ENCODE measurements around the gene PBRM1. TPM values are rescaled to one million over a fixed set of nuclear protein-coding genes. Genes with fewer than 3 reads are reported as not detected.

PBRM1 gene
- total RNA-seq, result 10 to 100 TPM; 47.6 to 48.1 TPM
- 37.9 TPM for polyA plus RNA-seq (2013, experiment 1 of 2)
- polyA plus RNA-seq (2013, experiment 2 of 2), result 41.8 TPM
- 87.3 to 237 (median 177) reads per million in 172 experiments for total RNA-seq

GRCh38 chr3:52685709-52686691, at the start of gene PBRM1, which contains the start of gene GNL3:
PBRM1 (minus strand) TSS chr3:52685913.
GNL3 (plus strand) TSS chr3:52686032; CDS start chr3:52686093, 61 bp downstream.
- Mint-ChIP-seq H3K27me3 (no peaks in the 10 kb centered on the region), H3K36me3 (ENCODE audit: low read depth) (peaks cover 78% of the 10 kb centered on the region), H3K27ac (peak within 1 kb of the TSS; percentile 97), H3K4me1 (ENCODE audit: low read depth) (peaks cover 57% of the 10 kb centered on the region), H3K4me3 (peak within 1 kb of the TSS; percentile 100), H3K9me3 (no peaks in the 10 kb centered on the region)
- Histone ChIP-seq H3K36me3 (ENCODE audit: insufficient read depth, low read length) (peaks cover 46% of the 10 kb centered on the region), H3K4me3 (ENCODE audit: low read length) (peak within 1 kb of the TSS; percentile 81), H3K9me3 (ENCODE audit: control insufficient read depth in 1 of 2, insufficient read depth in 1 of 2, low read length in 2 of 2) (no peaks in the 10 kb centered on the region), H3K27ac (ENCODE audit: low read depth in 1 of 2, low read length in 2 of 2) (peak within 1 kb of the TSS; percentile 85 to 93), H3K4me1 (ENCODE audit: insufficient read depth, low read length) (peaks cover 21% of the 10 kb centered on the region), H3K27me3 (ENCODE audit: control insufficient read depth in 1 of 2, insufficient read depth in 2 of 2, low read length in 2 of 2) (no peaks in the 10 kb centered on the region)
- no peak for TF ChIP-seq CTCF (IDR thresholded peaks at IDR 0.05)
- ChIA-PET CTCF (interaction anchor here (0.5 kb wide), 1 partner anchor 207 kb away, joined by 3 read pairs; no protein-coding TSS in a partner anchor), POLR2A (interaction anchor here (0.6 to 2.2 kb wide), 6 partner anchors 20 to 150 kb away, joined by 3 to 13 read pairs (median 5); partner anchors contain the start of genes GLT8D1, NEK4, SPCS1 and UQCC5)
- peak; percentile 84 to 98 (median 89) for DNase-seq
- intact Hi-C loops (cut with DNase I, micrococcal nuclease), result loop anchor here (2.0 to 10.0 kb wide), 6 partner anchors 19 to 1189 kb away; partner anchors contain the start of genes GLT8D1 (in 1 of the 2), GLYCTK (in 1 of the 2), SFMBT1 (in 1 of the 2) and UQCC5 (in 1 of the 2)
- peak; percentile 85 for ATAC-seq (ENCODE audit: poor library complexity)

GRCh38 chr3:52733256-52733891, 47.7 kb upstream of the PBRM1 start:
- Histone ChIP-seq H3K9me3 (ENCODE audit: control insufficient read depth in 1 of 2, insufficient read depth in 1 of 2, low read length in 2 of 2) (peaks cover 0 to 19% of the 10 kb centered on the region in 2 experiments), H3K4me3 (ENCODE audit: low read length) (no peak overlapping the region), H3K27me3 (ENCODE audit: control insufficient read depth in 1 of 2, insufficient read depth in 2 of 2, low read length in 2 of 2) (no peaks in the 10 kb centered on the region), H3K4me1 (ENCODE audit: insufficient read depth, low read length) (no peaks in the 10 kb centered on the region), H3K27ac (ENCODE audit: low read depth in 1 of 2, low read length in 2 of 2) (no peak overlapping the region), H3K36me3 (ENCODE audit: insufficient read depth, low read length) (peaks cover 41% of the 10 kb centered on the region)
- DNase-seq (no peak), ATAC-seq (ENCODE audit: poor library complexity) (no peak)
- intact Hi-C loops (cut with DNase I, micrococcal nuclease), result no loop called here
- Mint-ChIP-seq H3K36me3 (ENCODE audit: low read depth) (peaks cover 87% of the 10 kb centered on the region), H3K4me3 (no peak overlapping the region), H3K27ac (no peak overlapping the region), H3K9me3 (peaks cover 3% of the 10 kb centered on the region), H3K27me3 (no peaks in the 10 kb centered on the region), H3K4me1 (ENCODE audit: low read depth) (no peaks in the 10 kb centered on the region)
- no peak for TF ChIP-seq CTCF (IDR thresholded peaks at IDR 0.05)
- ChIA-PET POLR2A (no interaction called here), CTCF (no interaction called here)

GRCh38 chr3:52731590-52731989, 45.9 kb upstream of the PBRM1 start:
- Histone ChIP-seq H3K4me1 (ENCODE audit: insufficient read depth, low read length) (no peaks in the 10 kb centered on the region), H3K36me3 (ENCODE audit: insufficient read depth, low read length) (peaks cover 36% of the 10 kb centered on the region), H3K27ac (ENCODE audit: low read depth in 1 of 2, low read length in 2 of 2) (no peak overlapping the region), H3K4me3 (ENCODE audit: low read length) (no peak overlapping the region), H3K9me3 (ENCODE audit: control insufficient read depth in 1 of 2, insufficient read depth in 1 of 2, low read length in 2 of 2) (peaks cover 0 to 19% of the 10 kb centered on the region in 2 experiments), H3K27me3 (ENCODE audit: control insufficient read depth in 1 of 2, insufficient read depth in 2 of 2, low read length in 2 of 2) (no peaks in the 10 kb centered on the region)
- DNase-seq (no peak), ATAC-seq (ENCODE audit: poor library complexity) (no peak)
- intact Hi-C loops (cut with DNase I, micrococcal nuclease), result no loop called here
- no peak for TF ChIP-seq CTCF (IDR thresholded peaks at IDR 0.05)
- Mint-ChIP-seq H3K9me3 (peaks cover 3% of the 10 kb centered on the region), H3K4me3 (no peak overlapping the region), H3K27ac (no peak overlapping the region), H3K27me3 (no peaks in the 10 kb centered on the region), H3K36me3 (ENCODE audit: low read depth) (peaks cover 81% of the 10 kb centered on the region), H3K4me1 (ENCODE audit: low read depth) (no peaks in the 10 kb centered on the region)
- CTCF ChIA-PET, result no interaction called here
- POLR2A ChIA-PET, result interaction anchor here (0.8 kb wide), 1 partner anchor 11 kb away, joined by 3 read pairs; no protein-coding TSS in a partner anchor
